Neural cell (in vitro differentiated cells): Measurements from ENCODE around the gene EYS.

Source experiments
- EZH2 ChIP-seq: fragments of 200-600, 300-800 bp; shearing (Covaris generic), sonication (generic); IDR thresholded peaks from 2 replicates; pipeline ENCODE4 v1.6.1; 2014; ENCODE audit warnings: antibody characterized with exemption, low read length, borderline replicate concordance, mild to moderate bottlenecking; ENCODE audit not compliant: insufficient read depth, poor library complexity, severe bottlenecking
- MXI1 ChIP-seq: fragments of 450-650 bp; conservative IDR thresholded peaks from 2 replicates; pipeline ENCODE4 v1.6.1; 2014; ENCODE audit warnings: antibody characterized with exemption, mild to moderate bottlenecking; ENCODE audit not compliant: poor library complexity, severe bottlenecking
- POLR2AphosphoS5 ChIP-seq: IDR thresholded peaks from 2 replicates; pipeline ENCODE4 v1.6.1; 2012
- RAD21 ChIP-seq: fragments of 450-650 bp; conservative IDR thresholded peaks from 2 replicates; pipeline ENCODE4 v1.6.1; 2014; ENCODE audit warnings: antibody characterized with exemption, mild to moderate bottlenecking, moderate library complexity
- SMC3 ChIP-seq: fragments of 450-650 bp; conservative IDR thresholded peaks from 2 replicates; pipeline ENCODE4 v1.6.1; 2014; ENCODE audit warnings: antibody characterized with exemption, mild to moderate bottlenecking, moderate library complexity; ENCODE audit not compliant: poor library complexity
- TF ChIP-seq, protein P1 (sequence below): fragments of 450-650 bp; IDR thresholded peaks from 2 replicates; pipeline ENCODE4 v1.5.1; 2014; ENCODE audit warnings: antibody characterized with exemption, mild to moderate bottlenecking, moderate library complexity; ENCODE audit not compliant: poor library complexity, severe bottlenecking

DNA sequence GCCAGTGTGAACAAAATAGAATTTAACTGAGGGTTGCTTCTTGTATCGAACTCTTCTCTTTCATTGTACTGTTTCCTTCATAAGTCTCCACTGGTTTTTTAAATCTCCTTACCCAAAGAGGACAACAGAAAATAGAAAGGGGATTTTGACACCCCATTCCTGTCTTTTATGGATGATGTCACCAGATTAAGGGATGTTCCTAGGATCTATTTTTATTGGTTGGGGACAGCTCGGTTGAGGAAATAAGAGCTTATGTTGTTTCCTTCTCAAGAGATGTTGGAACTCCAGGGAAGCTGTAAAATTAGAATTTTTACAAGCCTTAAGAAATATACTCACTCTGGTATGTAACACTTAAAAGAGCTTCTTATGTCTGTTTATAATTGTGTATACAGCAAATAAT lies 1900.0 kb downstream of the EYS start:
- TF ChIP-seq, protein P1, sequence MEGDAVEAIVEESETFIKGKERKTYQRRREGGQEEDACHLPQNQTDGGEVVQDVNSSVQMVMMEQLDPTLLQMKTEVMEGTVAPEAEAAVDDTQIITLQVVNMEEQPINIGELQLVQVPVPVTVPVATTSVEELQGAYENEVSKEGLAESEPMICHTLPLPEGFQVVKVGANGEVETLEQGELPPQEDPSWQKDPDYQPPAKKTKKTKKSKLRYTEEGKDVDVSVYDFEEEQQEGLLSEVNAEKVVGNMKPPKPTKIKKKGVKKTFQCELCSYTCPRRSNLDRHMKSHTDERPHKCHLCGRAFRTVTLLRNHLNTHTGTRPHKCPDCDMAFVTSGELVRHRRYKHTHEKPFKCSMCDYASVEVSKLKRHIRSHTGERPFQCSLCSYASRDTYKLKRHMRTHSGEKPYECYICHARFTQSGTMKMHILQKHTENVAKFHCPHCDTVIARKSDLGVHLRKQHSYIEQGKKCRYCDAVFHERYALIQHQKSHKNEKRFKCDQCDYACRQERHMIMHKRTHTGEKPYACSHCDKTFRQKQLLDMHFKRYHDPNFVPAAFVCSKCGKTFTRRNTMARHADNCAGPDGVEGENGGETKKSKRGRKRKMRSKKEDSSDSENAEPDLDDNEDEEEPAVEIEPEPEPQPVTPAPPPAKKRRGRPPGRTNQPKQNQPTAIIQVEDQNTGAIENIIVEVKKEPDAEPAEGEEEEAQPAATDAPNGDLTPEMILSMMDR, result no peak
- TF ChIP-seq SMC3 (no peak), RAD21 (no peak), MXI1 (no peak), EZH2 (no peak), POLR2AphosphoS5 (no peak)
